Measurements from ENCODE around the gene AOPEP. TPM values are rescaled to one million over a fixed set of nuclear protein-coding genes. Genes with fewer than 3 reads are reported as not detected.

AOPEP gene
- total and polyA plus RNA-seq, 9 of the 15 experiments (the other 6 are each of a cell fraction or from before 2014, with no cell fraction given), result 4.5 to 19.3 (median 13.5) TPM

DNA sequence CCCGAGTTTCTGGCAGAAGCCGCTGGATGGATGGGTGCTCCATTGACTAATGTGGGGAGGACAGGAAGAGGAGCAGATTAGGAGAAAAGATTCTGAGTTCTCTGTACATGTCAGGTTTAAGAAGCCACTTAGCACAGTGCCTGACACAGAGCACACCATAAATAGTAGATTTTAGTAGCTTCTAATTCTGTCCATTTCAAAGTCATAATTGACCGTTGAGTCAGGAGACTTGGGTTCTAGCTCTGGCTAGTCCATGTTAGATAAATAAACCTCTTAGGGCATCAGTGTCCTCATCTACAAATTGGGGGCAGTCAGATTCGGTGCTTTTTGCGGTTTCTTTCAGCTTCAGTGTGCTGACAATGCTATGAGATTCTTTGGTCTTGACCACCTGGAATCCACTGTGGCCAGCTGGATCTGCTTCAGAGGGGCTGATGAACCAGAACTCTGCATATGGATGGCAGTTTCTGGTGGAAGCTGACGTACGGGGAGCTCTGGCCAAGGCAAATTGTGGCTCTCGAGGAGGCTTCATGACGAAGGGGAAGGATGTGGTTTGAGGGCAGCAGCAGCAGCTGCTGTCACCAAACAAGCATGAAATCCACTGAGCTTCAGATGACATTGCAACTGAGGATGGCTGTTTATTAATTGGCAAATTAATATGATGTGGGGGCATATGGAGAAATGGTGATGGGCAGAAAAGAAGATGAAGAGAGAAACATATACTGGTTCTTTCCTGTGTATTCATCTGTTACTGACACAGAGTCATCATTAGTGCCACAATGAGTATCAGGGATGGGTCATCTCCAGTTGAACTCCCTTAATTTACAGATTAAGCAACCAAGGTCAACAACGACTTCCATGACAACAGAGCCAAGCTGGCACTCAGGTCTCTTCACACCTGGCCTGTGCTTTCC is 134.4 kb downstream of the AOPEP start:
- ChIA-PET CTCF (ENCODE audit: low intra/inter-chr PET ratio) (no interaction called here), POLR2A (interaction anchor here (0.6 to 1.1 kb wide), 3 partner anchors 12 to 14 kb away, joined by 3 to 4 read pairs (median 3); no protein-coding TSS in a partner anchor)
- DNase-seq (ENCODE audit: extremely low read depth in 1 of 4, low spot score in 3 of 4), result no peak
- H4K20me1 ChIP-seq (replicated peaks; ENCODE audit: control insufficient read depth, insufficient read depth, low read length), result no peaks in the 10 kb centered on the region
- no peaks in the 10 kb centered on the region for H3K9me1 ChIP-seq (ENCODE audit: control insufficient read depth, insufficient read depth, low read length)
- H3K4me1 ChIP-seq (replicated peaks in 1 of 2; ENCODE audit: control insufficient read depth in 2 of 2, insufficient read depth in 2 of 2, low read length in 2 of 2), result no peaks in the 10 kb centered on the region
- WGBS (ENCODE audit: insufficient coverage, low coverage, missing lambda C conversion rate), result 37% methylated on average over 10 of the region's 10 CpGs
- no peaks in the 10 kb centered on the region for H3K27me3 ChIP-seq (ENCODE audit: control insufficient read depth in 2 of 2, insufficient read depth in 2 of 2, low read length in 2 of 2)
- no peak for FAIRE-seq
- no peaks in the 10 kb centered on the region for H3K9me3 ChIP-seq (replicated peaks; ENCODE audit: control insufficient read depth, insufficient read depth, low read depth, low read length)
- no peaks in the 10 kb centered on the region for H3K36me3 ChIP-seq (ENCODE audit: control insufficient read depth, insufficient read depth, low read length)
- in situ Hi-C loops (cut with MboI), result no loop called here
- H3K27ac ChIP-seq (ENCODE audit: extremely low read depth, low read depth, low read length), result no peak overlapping the region
- H3K4me2 ChIP-seq (ENCODE audit: insufficient read depth, low read length), result no peak overlapping the region
- no peak overlapping the region for H2AFZ ChIP-seq (ENCODE audit: low read depth, low read length)
- H3K4me3 ChIP-seq, result no peak overlapping the region
- ATAC-seq, result no peak
- intact Hi-C loops (cut with micrococcal nuclease), result no loop called here
- H3K79me2 ChIP-seq (ENCODE audit: control insufficient read depth, insufficient read depth, low read length), result no peaks in the 10 kb centered on the region
- no peak overlapping the region for H3K9ac ChIP-seq (ENCODE audit: insufficient read depth in 1 of 2, low read depth in 2 of 2, low read length in 2 of 2)
- no TSS peak for BruUV-seq (replicated peaks)
- TF ChIP-seq, protein P1, sequence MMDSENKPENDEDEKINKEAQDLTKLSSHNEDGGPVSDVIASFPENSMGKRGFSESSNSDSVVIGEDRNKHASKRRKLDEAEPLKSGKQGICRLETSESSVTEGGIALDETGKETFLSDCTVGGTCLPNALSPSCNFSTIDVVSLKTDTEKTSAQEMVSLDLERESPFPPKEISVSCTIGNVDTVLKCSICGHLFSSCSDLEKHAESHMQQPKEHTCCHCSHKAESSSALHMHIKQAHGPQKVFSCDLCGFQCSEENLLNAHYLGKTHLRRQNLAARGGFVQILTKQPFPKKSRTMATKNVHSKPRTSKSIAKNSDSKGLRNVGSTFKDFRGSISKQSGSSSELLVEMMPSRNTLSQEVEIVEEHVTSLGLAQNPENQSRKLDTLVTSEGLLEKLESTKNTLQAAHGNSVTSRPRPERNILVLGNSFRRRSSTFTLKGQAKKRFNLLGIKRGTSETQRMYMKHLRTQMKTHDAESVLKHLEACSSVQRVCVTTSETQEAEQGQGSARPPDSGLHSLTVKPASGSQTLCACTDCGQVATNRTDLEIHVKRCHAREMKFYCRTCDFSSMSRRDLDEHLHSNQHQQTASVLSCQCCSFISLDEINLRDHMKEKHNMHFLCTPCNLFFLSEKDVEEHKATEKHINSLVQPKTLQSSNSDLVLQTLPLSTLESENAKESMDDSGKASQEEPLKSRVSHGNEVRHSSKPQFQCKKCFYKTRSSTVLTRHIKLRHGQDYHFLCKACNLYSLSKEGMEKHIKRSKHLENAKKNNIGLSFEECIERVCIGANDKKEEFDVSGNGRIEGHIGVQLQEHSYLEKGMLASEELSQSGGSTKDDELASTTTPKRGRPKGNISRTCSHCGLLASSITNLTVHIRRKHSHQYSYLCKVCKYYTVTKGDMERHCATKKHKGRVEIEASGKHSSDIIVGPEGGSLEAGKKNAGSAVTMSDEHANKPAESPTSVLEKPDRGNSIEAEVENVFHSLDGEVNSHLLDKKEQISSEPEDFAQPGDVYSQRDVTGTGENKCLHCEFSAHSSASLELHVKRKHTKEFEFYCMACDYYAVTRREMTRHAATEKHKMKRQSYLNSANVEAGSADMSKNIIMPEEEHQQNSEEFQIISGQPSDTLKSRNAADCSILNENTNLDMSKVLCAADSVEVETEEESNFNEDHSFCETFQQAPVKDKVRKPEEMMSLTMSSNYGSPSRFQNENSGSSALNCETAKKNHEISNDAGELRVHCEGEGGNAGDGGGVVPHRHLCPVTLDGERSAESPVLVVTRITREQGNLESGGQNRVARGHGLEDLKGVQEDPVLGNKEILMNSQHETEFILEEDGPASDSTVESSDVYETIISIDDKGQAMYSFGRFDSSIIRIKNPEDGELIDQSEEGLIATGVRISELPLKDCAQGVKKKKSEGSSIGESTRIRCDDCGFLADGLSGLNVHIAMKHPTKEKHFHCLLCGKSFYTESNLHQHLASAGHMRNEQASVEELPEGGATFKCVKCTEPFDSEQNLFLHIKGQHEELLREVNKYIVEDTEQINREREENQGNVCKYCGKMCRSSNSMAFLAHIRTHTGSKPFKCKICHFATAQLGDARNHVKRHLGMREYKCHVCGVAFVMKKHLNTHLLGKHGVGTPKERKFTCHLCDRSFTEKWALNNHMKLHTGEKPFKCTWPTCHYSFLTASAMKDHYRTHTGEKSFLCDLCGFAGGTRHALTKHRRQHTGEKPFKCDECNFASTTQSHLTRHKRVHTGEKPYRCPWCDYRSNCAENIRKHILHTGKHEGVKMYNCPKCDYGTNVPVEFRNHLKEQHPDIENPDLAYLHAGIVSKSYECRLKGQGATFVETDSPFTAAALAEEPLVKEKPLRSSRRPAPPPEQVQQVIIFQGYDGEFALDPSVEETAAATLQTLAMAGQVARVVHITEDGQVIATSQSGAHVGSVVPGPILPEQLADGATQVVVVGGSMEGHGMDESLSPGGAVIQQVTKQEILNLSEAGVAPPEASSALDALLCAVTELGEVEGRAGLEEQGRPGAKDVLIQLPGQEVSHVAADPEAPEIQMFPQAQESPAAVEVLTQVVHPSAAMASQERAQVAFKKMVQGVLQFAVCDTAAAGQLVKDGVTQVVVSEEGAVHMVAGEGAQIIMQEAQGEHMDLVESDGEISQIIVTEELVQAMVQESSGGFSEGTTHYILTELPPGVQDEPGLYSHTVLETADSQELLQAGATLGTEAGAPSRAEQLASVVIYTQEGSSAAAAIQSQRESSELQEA (IDR thresholded peaks at IDR 0.05; ENCODE audit: low read depth), result no peak
- TF ChIP-seq SNIP1 (IDR thresholded peaks at IDR 0.05; ENCODE audit: low read depth) (no peak), ZNF780A (CRISPR knock-in tag; IDR thresholded peaks at IDR 0.05) (no peak), CBX3 (IDR thresholded peaks at IDR 0.05; ENCODE audit: borderline replicate concordance in 1 of 2, low read length in 2 of 2) (no peak), FOXJ3 (CRISPR knock-in tag; IDR thresholded peaks at IDR 0.05) (no peak), ZBTB34 (CRISPR knock-in tag; IDR thresholded peaks at IDR 0.05) (no peak), SRSF1 (IDR thresholded peaks at IDR 0.05; ENCODE audit: low read depth, low read length) (no peak), NR0B1 (IDR thresholded peaks at IDR 0.05; ENCODE audit: partially characterized antibody) (no peak), CSDE1 (IDR thresholded peaks at IDR 0.05) (no peak), ZNF324 (CRISPR knock-in tag; IDR thresholded peaks at IDR 0.05) (no peak)

Measured in K562 (cell line).